Muscle of arm (tissue), 14 donors: ENCODE results near the gene MED4. TPM values are rescaled to one million over a fixed set of nuclear protein-coding genes. Genes with fewer than 3 reads are reported as not detected.

ENCODE experiments used
- DNase-seq: peaks from one replicate; pipeline ENCODE4 v3.0.0-alpha.2; 2013
- long read RNA-seq, 11 donors: transcript quantifications; one replicate each; lab custom pipeline, GENCODE V29; 2026
- polyA plus RNA-seq, 12 donors: library from polyadenylated mRNA; unstranded; fragments of 120-200 nt; gene quantifications; one replicate each; pipeline ENCODE4 v1.2.1, GENCODE V29; 2013; ENCODE audit not compliant: insufficient read length in 12 of 12

MED4 gene, protein sequence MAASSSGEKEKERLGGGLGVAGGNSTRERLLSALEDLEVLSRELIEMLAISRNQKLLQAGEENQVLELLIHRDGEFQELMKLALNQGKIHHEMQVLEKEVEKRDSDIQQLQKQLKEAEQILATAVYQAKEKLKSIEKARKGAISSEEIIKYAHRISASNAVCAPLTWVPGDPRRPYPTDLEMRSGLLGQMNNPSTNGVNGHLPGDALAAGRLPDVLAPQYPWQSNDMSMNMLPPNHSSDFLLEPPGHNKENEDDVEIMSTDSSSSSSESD
- 10 to 100 TPM in 11 of 12 donors, not detected in 1; 49.8 to 74.4 (median 62.6) TPM for polyA plus RNA-seq
- long read RNA-seq, donor 1, transcript MED4-201 (7 exons, 2,022 nt) = major isoform, 19 of 2,340 reads
- long read RNA-seq, donor 1, partial matches to known transcripts = 2,316 of 2,340 reads
- long read RNA-seq, donor 1, other reads (novel, unspliced or antisense) = 0 of 2,340 reads
- long read RNA-seq, donor 2, transcript MED4-201 (7 exons, 2,022 nt) = major isoform, 27 of 61 reads
- long read RNA-seq, donor 2, transcript MED4-202 (7 exons, 931 nt) = minor isoform, 9 of 61 reads
- long read RNA-seq, donor 2, partial matches to known transcripts = 25 of 61 reads
- long read RNA-seq, donor 2, other reads (novel, unspliced or antisense) = 0 of 61 reads
- long read RNA-seq, donor 3, transcript MED4-201 (7 exons, 2,022 nt) = major isoform, 7 of 19 reads
- long read RNA-seq, donor 3, partial matches to known transcripts = 11 of 19 reads
- long read RNA-seq, donor 3, other reads (novel, unspliced or antisense) = 0 of 19 reads
- long read RNA-seq, donor 4, transcript MED4-201 (7 exons, 2,022 nt) = major isoform, 18 of 32 reads
- long read RNA-seq, donor 4, partial matches to known transcripts = 11 of 32 reads
- long read RNA-seq, donor 4, other reads (novel, unspliced or antisense) = 0 of 32 reads
- long read RNA-seq, donor 5, transcript MED4-201 (7 exons, 2,022 nt) = major isoform, 49 of 91 reads
- long read RNA-seq, donor 5, transcript MED4-202 (7 exons, 931 nt) = minor isoform, 12 of 91 reads
- long read RNA-seq, donor 5, partial matches to known transcripts = 24 of 91 reads
- long read RNA-seq, donor 5, other reads (novel, unspliced or antisense) = 6 of 91 reads
- long read RNA-seq, donor 6, transcript MED4-201 (7 exons, 2,022 nt) = major isoform, 7 of 31 reads
- long read RNA-seq, donor 6, partial matches to known transcripts = 20 of 31 reads
- long read RNA-seq, donor 6, other reads (novel, unspliced or antisense) = 0 of 31 reads
- long read RNA-seq, donor 7, transcript MED4-202 (7 exons, 931 nt) = minor isoform, 6 of 33 reads
- long read RNA-seq, donor 7, transcript MED4-201 (7 exons, 2,022 nt) = major isoform, 8 of 33 reads
- long read RNA-seq, donor 7, partial matches to known transcripts = 18 of 33 reads
- long read RNA-seq, donor 7, other reads (novel, unspliced or antisense) = 0 of 33 reads
- long read RNA-seq, donor 8, transcript MED4-201 (7 exons, 2,022 nt) = major isoform, 37 of 66 reads
- long read RNA-seq, donor 8, transcript MED4-202 (7 exons, 931 nt) = minor isoform, 7 of 66 reads
- long read RNA-seq, donor 8, partial matches to known transcripts = 22 of 66 reads
- long read RNA-seq, donor 8, other reads (novel, unspliced or antisense) = 0 of 66 reads
- long read RNA-seq, donor 9, transcript MED4-201 (7 exons, 2,022 nt) = major isoform, 13 of 28 reads
- long read RNA-seq, donor 9, partial matches to known transcripts = 14 of 28 reads
- long read RNA-seq, donor 9, other reads (novel, unspliced or antisense) = 0 of 28 reads
- long read RNA-seq, donor 10, transcript MED4-201 (7 exons, 2,022 nt) = major isoform, 30 of 77 reads
- long read RNA-seq, donor 10, transcript MED4-202 (7 exons, 931 nt) = minor isoform, 6 of 77 reads
- long read RNA-seq, donor 10, partial matches to known transcripts = 35 of 77 reads
- long read RNA-seq, donor 10, other reads (novel, unspliced or antisense) = 6 of 77 reads
- long read RNA-seq, donor 11, transcript MED4-202 (7 exons, 931 nt) = minor isoform, 6 of 98 reads
- long read RNA-seq, donor 11, transcript MED4-201 (7 exons, 2,022 nt) = major isoform, 40 of 98 reads
- long read RNA-seq, donor 11, partial matches to known transcripts = 52 of 98 reads
- long read RNA-seq, donor 11, other reads (novel, unspliced or antisense) = 0 of 98 reads

DNA sequence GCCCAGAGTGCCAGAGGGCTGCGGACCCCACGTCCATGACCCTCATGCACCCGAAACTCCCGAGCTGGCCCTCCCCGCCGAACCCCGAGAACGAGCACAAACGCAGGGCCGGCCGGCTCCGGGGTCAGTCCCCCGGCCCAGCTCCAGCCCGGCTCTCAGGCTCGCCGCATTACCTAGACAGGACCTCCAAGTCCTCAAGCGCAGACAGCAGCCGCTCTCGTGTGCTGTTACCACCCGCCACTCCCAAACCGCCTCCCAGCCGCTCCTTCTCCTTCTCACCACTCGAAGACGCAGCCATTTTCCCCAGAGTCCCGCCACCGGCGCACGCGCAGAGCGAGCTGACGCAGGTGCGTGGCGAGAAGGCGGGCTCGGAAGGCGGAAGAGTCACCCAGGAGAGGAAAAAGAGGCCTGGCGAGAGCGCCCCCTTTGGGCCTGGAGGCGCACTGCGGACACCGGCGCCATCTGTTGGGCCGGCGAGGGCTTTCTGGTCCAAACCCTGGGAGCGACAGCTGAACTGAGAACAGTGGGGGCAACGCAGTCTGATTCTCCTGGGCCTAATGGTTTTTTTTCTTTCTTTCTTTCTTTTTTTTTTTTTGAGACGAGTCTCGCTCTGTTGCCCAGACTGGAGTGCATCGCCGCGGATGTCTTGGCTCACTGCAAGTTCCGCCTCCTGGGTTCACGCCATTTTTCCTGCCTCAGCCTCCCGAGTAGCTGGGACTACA, at the start of gene MED4:
Gene MED4 (minus strand): TSS at position 324 of the 722 bp plus-strand sequence. CDS start 26 bp downstream, at position 298.
- DNase-seq = peak; percentile 99

GRCh38 chr13:48144413-48145035, 49.6 kb upstream of the MED4 start:
- peak; percentile 59 for DNase-seq

DNA sequence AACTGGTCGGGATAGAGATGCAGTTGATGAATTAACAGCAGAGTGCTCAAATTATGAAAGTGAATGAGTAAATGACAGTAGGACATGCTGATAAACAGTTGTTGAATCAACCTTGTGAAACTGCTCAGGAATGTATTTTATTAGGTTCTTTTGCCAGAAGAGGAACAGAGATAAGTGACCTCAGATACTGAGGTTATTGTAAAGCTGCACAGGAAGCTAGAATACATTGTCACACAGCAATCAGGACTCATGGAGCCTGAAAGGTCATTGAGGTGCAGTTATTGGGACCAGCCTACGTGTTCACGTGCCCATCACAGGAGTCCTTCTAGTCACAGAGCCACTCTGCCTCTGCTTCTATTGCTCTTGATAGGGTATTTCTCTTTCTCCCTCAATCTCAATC, 47.5 kb upstream of the MED4 start:
- no peak for DNase-seq

- no peak for DNase-seq
Measured at GRCh38 chr13:48138270-48138669, 43.4 kb upstream of the MED4 start.

DNA sequence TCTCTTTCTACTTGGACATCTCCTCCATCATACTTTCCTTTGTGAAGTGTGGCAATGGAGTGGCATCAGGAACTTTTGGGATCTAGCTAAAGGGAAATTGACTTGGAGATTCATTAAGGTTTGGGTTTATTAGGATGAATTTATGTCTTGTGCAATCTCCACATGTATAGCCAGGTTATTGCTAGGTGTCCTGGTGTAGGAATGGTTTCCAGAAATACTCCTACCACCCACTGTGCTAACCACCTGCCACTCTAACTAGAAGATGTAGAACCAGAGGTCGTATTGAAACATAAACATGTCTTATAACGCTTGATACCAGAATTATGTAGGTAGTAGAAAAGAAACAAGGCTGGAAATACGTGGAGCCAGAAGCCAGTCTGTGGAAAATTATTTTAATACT, 38.1 kb upstream of the MED4 start:
- DNase-seq = no peak

- DNase-seq = no peak
Measured at GRCh38 chr13:48131533-48131932, 36.6 kb upstream of the MED4 start.

DNA sequence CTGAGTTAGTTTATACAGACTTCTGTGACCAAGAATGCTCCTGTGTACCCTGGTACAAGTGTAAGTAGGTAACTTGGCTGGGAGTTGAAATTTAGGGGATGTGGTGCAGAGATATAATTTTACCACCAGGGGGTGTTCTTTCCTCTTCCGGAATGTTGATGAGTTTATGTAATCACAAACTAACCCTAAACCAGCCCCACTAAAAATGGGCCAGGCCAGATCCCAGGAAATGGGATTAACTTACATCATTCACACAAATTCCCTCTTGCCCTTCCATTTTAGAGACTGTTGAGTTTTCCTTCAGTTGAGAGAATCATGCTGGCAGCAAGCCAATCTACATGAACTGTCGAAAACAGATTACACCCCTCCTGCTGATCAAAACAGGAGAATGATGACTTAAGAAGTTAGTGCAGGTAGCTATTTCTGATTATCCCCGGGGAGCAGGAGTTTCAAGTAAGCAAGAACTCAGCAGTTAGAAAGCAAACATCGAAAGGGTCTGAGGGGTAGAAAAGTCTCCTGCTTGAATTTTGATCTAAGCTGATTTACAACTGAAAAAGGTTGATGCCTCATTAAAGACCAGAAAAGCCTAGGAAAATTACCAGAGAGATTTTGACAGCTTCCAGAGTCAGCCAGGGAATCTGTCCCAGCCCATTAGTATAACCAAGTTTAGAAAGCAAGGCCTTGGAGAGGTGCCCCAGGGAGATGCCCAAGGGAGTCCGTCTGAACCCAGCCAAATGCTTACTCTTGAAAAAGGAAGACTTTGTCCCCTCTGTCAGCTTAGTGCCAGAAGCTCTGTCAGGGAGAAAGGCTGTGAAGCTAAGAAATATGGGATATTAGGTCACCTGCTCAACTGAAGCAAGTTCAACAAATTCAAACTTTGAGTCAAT, 32.3 kb upstream of the MED4 start:
- peak; percentile 52 for DNase-seq

- peak; percentile 68 for DNase-seq
Measured at GRCh38 chr13:48125794-48126228, 30.9 kb upstream of the MED4 start.

GRCh38 chr13:48123812-48124211, 28.9 kb upstream of the MED4 start:
- DNase-seq = no peak

DNA sequence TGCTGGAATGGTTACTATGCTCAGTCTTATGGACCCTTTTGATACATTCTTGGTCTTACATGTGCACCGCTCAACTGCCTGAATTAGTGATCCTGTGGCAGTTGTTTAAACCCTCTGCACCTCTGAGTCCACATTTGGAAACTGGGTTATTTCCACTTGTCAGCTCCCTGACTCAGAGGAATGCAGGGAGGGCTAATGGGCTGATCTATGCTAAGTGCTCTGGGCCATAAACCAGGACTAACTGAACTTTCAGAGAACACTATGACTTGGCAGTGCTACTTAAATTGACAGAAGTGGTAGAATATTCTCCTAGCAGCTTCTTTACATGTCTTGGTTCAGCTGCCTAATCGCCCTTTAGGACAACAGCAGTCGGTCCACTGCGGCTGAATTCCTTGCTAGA, 26.8 kb upstream of the MED4 start:
- no peak for DNase-seq

GRCh38 chr13:48120241-48120640, 25.3 kb upstream of the MED4 start:
- no peak for DNase-seq

DNA sequence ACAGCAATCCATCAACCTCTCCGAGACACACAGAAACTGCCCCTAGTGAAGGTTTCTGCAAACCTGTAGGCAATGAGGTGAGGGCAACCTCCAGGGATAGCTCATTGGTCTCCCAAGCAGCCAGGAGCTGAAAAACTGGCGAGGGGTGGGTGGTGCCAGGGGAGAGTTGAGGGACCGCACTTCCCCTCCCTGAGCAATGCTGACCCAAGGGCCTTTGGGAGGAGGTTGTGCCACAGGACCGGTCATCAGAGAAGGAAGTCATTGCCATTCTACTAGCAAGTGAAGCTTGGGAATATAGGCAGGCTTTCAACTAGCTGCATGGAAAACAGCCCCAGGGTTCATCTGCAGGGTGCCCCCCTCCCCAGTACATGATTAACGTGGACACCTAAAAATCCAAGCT, 23.1 kb upstream of the MED4 start:
- DNase-seq = no peak

- DNase-seq = no peak
Measured at GRCh38 chr13:48116808-48117207, 21.9 kb upstream of the MED4 start.

- no peak for DNase-seq
Measured at GRCh38 chr13:48113756-48114130, 18.8 kb upstream of the MED4 start.

- DNase-seq = no peak
Measured at GRCh38 chr13:48112896-48113755, 18.2 kb upstream of the MED4 start.

GRCh38 chr13:48110931-48111721, 16.2 kb upstream of the MED4 start:
- no peak for DNase-seq
